HepG2 (cell line): ENCODE measurements around the gene LZTS2. TPM values are rescaled to one million over a fixed set of nuclear protein-coding genes. Genes with fewer than 3 reads are reported as not detected.
A peak's percentile ranks its signal among the peaks of the same experiment; 100 is the strongest.

Experiments used
- MLXIP ChIP-seq: sonication (generic); formaldehyde crosslinking; IDR thresholded peaks from 2 replicates; pipeline ENCODE4 v1.9.0; 2021; ENCODE audit warnings: missing genetic modification reagents, borderline replicate concordance
- NFIC ChIP-seq: IDR thresholded peaks from 2 replicates; pipeline ENCODE4 v1.6.1; 2012; ENCODE audit warnings: mild to moderate bottlenecking, low read length, inconsistent platforms
- PLSCR1 ChIP-seq: sonication (generic); formaldehyde crosslinking; IDR thresholded peaks from 2 replicates; pipeline ENCODE4 v1.5.0; 2020; ENCODE audit warnings: missing genetic modification reagents, mild to moderate bottlenecking, borderline replicate concordance
- TAF15 ChIP-seq: fragments of 200-400 bp; formaldehyde crosslinking; IDR thresholded peaks from one replicate; pipeline ENCODE4 v1.6.1; 2018; ENCODE audit warnings: mild to moderate bottlenecking, low read depth, low read length; ENCODE audit not compliant: poor library complexity, severe bottlenecking
- THAP8 ChIP-seq: sonication (generic); formaldehyde crosslinking; IDR thresholded peaks from 2 replicates; pipeline ENCODE4 v1.5.1; 2020; ENCODE audit warnings: missing genetic modification reagents, mild to moderate bottlenecking, borderline replicate concordance
- ZBTB40 ChIP-seq, 2 experiments: fragments of 450-650 bp in 1 of 2; sonication (generic) in 1 of 2; formaldehyde crosslinking in 1 of 2; IDR thresholded peaks; 2 replicates each; pipeline versions ENCODE4 v1.6.1 to v1.8.0; 2016 to 2022; ENCODE audit warnings: antibody characterized with exemption in 1 of 2, mild to moderate bottlenecking in 1 of 2, missing genetic modification reagents in 1 of 2
- ZNF547 ChIP-seq: sonication (generic); formaldehyde crosslinking; IDR thresholded peaks from 2 replicates; pipeline ENCODE4 v1.5.1; 2020; ENCODE audit warnings: mild to moderate bottlenecking, missing genetic modification reagents
- polyA plus RNA-seq, 8 experiments: library from polyadenylated mRNA; depleted of rRNA in 3 of 8; stranded (reverse) in 7 of 8; unstranded in 1 of 8; fragments of >200 nt; fragmentation: Illumina TruSeq in 4 of 8; extraction: Trizol in 4 of 8; gene quantifications; 2 replicates each; pipeline versions ENCODE4 v1.2.1 to v1.2.3, GENCODE V29; 2011 to 2016; ENCODE audit warnings: low read depth in 4 of 8, missing spikeins in 1 of 8, mixed read lengths in 1 of 8; ENCODE audit not compliant: insufficient read depth in 1 of 8
- total RNA-seq, 5 experiments: library from RNA; depleted of rRNA; stranded (reverse); fragments of >200 nt; fragmentation: Illumina TruSeq; extraction: Trizol; gene quantifications; 2 replicates each; pipeline ENCODE4 v1.2.3, GENCODE V29; 2016; ENCODE audit warnings: low read depth in 1 of 5
- TF ChIP-seq, protein P1 (sequence below): sonication (generic); formaldehyde crosslinking; IDR thresholded peaks from 2 replicates; pipeline ENCODE4 v1.4.0; 2020; ENCODE audit warnings: low read depth, mild to moderate bottlenecking, missing genetic modification reagents

LZTS2 gene
- total and polyA plus RNA-seq, 2 of the 13 experiments (the other 11 are each of a cell fraction or from before 2014, with no cell fraction given): 43.6 to 65.6 TPM

- TF ChIP-seq ZBTB40 (IDR thresholded peaks at IDR 0.05) (no peak), ZBTB40 (CRISPR knock-in tag; IDR thresholded peaks at IDR 0.05) (no peak), MLXIP (CRISPR knock-in tag) (no peak), ZNF547 (CRISPR knock-in tag) (no peak), PLSCR1 (CRISPR knock-in tag) (no peak), NFIC (peak; percentile 48; the same call in 1 of the 2 replicates), THAP8 (CRISPR knock-in tag) (no peak), TAF15 (no peak)
- TF ChIP-seq, protein P1, sequence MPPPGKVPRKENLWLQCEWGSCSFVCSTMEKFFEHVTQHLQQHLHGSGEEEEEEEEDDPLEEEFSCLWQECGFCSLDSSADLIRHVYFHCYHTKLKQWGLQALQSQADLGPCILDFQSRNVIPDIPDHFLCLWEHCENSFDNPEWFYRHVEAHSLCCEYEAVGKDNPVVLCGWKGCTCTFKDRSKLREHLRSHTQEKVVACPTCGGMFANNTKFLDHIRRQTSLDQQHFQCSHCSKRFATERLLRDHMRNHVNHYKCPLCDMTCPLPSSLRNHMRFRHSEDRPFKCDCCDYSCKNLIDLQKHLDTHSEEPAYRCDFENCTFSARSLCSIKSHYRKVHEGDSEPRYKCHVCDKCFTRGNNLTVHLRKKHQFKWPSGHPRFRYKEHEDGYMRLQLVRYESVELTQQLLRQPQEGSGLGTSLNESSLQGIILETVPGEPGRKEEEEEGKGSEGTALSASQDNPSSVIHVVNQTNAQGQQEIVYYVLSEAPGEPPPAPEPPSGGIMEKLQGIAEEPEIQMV (CRISPR knock-in tag): no peak
These were observed 1.2 kb upstream of the LZTS2 start (continued) for GRCh38 chr10:100998183-100998990.
